Limb (tissue), 2 donors: Measurements from ENCODE around the gene ZNF319.

Source experiments
- DNase-seq, 2 donors: peaks; one replicate each; pipeline ENCODE4 v3.0.0-alpha.2; 2016; ENCODE audit errors: extremely low spot score in 2 of 2

Gene ZNF319

DNA sequence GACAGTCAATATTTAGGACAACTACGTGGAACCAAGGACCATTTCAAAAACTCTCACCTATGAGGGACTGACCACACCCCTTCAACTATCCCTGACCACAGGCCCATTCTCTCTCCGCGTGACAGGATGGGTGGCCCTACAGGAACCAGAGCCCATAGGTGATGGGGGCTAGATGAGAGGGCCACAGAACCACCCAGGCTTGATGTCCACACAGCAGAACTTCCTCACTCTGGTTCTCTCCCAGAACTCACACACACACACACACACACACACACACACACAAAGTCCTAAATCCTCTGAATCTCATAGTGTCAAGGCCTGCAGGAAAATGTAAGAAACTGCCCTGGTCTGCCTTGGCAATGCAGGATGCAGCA lies 1.5 kb downstream of the ZNF319 start:
- no peak for DNase-seq

DNA sequence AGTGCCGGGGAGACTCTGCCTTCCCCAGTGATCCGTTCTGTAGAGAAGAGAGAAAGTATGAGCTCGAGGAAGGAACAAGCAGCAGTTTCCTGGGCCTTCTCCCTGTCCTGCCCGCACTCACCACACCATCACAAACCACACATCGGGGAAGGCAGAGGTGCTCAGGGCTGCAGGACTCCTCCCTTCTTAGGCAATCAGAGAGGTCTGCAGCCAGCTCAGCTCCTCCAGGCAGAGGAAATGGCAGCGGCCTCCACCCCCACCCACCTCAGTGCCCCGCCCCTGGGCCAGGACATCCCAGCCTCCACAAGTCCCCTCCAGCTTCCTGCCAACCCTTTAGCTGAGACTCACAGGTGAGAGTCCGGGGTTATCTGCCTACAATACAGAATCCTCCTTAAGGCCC lies 2.0 kb downstream of the ZNF319 start:
- DNase-seq: no peak

DNA sequence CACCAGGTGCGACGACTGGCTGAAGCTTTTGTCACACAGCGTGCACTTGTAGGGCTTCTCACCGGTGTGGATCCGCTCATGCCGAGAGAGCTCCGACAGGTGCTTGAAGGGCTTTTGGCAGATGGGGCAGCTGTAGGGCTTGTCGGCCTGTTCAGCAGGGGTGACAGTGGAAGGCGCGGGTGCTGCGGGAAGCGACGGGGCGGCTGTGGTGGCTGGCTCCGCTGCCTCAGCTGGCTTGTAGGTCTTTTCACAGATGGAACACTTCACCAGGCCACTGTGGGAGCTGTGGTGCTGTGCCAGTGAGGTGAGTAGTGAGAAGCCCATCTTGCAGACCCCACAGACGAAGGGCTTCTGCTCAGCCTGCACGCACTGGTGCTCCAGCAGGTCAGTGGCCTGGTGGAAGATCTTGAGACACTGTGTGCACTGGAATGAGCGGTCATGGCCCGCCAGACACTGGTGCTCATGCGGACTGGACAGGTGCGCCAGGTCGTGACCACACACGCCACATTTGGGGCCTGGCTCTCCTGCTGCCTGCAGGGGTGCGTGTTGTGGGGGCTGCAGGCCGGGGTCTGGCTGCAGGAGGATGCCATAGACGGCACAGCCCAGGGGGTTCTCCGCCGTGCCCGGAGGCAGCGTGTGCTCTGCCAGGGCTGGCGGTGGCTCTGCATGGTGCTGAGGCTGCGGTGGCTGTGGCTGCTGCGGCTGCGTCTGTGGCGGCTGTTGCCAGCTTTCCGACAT lies 2.8 kb downstream of the ZNF319 start:
- no peak for DNase-seq

DNA sequence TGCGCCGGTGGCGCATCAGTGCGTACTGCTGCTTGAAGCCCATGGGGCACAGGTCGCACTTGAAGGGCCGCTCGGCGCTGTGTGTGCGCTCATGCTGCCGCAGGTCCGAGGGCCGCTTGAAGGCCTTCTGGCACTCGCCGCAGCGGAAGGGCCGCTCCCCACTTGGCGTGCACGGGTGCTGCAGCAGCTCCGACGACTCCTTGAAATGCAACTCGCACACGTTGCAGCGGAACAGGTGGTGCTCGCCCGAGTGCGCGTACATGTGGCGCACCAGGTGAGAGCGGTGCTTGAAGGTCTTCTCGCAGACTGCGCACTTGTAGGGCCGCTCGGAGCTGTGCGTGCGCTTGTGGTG lies 3.3 kb downstream of the ZNF319 start:
- DNase-seq: no peak

GRCh38 chr16:57996406-57997175 lies 3.9 kb downstream of the ZNF319 start:
- DNase-seq: no peak

DNA sequence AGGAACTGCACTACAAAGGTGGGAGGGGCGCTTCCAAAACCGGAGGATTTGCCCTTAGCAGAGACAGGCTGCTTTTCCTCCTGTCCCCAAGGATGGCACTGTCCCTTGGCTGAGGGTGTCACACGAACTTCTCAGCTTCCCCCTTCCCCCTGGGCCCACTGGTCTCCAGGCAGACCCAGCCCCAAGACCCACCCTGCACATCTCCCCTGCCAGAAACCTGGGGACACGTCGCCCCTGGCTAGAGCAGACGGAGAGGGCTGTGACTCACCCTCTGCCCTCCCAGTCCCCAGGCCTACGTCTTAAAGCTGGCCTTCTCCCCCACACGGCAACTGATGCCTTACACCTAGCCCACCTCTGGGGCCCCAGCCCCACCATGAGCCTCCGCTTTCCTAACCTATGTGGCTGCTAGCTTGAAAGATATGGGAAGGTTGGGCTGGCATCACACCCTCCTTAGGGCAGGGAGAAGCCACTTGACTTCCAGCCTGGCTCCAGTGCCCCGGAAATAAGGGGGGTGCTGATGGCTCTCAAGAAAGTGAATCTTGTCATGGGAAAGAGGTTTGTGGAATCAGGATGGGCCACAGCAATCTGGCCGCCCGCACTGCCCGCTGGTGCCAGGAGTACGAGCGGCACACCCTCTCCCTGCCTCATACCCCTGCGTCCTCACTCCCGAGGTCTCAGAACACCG lies 4.6 kb downstream of the ZNF319 start:
- DNase-seq: no peak

DNA sequence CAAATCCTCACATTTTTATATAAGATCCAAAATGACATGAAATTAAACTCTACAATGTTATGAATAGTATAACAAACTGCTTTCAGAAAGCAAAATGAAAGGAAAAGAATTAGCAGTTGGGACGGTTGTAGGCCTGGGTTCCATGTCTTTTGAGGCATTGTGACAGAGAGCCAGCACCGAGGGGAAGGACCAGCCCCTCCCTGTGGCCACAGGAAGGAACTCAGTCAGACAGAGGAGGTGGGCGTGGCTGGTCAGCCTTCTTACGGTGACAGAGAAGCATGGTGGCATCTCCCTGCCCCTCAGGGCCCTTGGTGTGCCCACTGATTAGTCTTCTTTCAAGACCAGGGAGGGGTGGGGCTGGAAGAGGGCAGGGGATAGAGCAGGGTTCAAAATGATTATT lies 5.7 kb downstream of the ZNF319 start:
- no peak for DNase-seq

DNA sequence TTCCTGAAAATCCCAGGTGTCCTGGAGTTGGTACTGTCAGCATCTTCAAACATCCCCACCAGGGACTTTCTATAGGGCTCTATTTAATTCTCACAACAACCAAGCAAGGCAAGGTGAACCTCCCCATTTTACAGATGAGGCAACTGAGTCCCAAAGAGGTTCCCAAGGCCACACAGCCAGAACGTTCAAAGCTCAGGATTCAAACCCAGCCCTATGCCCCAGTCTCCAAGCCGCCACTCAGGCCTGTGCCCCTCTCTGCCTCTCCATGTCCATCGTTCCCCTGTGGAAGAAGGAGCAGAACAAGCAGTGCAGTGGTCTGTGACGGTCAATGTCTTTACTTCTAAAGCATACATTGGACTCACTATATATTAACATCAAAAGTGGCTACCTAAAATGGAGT lies 6.1 kb downstream of the ZNF319 start:
- DNase-seq: no peak

- DNase-seq: no peak
Observed at GRCh38 chr16:57993897-57994296, 6.6 kb downstream of the ZNF319 start.

DNA sequence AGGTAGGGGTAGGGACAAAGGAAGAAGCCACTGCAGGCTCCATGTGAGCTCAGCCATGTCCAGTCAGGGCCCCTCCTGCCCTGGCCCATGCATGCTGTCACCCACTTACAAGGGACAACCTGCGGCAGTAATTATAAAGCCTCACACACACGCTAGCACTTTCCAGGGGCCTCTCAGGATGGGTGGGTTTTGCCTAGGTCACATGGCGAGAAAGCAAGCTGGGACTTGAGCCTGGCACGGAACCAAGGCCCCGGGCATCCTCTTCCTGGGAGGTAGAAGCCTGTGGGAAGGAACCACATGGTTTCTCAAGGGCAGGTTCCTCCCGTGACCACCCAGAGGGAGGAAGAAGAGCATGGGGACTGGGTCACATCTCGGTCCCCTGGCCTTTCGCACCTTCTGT lies 7.0 kb downstream of the ZNF319 start:
- no peak for DNase-seq

- no peak for DNase-seq
Observed at GRCh38 chr16:57992084-57992483, 8.4 kb downstream of the ZNF319 start.

- DNase-seq: no peak
Observed at GRCh38 chr16:57991551-57992059, 8.9 kb downstream of the ZNF319 start.

GRCh38 chr16:57988929-57989328 lies 11.5 kb downstream of the ZNF319 start:
- no peak for DNase-seq

DNA sequence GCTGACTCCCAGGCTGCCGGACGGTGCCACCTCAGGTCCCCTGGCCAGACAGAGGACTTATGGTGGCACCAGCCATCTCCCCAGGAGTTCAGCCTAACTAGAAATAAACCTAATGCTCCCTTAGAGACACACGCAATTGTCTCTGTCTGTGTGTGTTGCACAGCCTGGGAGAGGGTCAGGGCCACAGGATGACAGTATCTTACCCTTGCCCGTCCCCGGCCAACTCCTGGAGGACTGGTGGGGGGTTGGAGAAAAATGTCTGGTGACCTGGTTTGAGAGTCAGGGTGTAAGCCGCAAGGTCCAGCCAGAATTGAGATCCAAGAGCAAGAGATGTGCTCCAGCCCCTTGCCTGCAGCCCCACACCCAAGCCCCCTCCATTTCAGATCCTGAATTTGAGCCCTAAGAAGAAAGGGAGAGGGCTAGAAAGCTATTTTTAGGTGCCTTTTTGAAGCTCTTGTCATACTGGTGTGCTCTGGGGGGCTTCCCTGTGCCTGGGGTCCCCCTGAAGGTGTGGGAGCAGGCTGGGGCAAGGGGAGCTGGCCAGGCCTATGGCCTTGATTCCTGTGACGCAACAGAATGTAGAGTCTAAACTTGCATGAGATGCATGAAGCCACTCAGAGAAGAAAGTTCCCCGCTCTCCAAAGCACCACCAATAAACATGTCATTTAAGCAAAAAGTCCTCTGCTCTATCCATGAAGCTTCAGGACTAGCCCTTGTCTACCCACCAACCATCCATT lies 12.9 kb downstream of the ZNF319 start:
- no peak for DNase-seq

GRCh38 chr16:57986196-57986595 lies 14.3 kb downstream of the ZNF319 start:
- DNase-seq: no peak

DNA sequence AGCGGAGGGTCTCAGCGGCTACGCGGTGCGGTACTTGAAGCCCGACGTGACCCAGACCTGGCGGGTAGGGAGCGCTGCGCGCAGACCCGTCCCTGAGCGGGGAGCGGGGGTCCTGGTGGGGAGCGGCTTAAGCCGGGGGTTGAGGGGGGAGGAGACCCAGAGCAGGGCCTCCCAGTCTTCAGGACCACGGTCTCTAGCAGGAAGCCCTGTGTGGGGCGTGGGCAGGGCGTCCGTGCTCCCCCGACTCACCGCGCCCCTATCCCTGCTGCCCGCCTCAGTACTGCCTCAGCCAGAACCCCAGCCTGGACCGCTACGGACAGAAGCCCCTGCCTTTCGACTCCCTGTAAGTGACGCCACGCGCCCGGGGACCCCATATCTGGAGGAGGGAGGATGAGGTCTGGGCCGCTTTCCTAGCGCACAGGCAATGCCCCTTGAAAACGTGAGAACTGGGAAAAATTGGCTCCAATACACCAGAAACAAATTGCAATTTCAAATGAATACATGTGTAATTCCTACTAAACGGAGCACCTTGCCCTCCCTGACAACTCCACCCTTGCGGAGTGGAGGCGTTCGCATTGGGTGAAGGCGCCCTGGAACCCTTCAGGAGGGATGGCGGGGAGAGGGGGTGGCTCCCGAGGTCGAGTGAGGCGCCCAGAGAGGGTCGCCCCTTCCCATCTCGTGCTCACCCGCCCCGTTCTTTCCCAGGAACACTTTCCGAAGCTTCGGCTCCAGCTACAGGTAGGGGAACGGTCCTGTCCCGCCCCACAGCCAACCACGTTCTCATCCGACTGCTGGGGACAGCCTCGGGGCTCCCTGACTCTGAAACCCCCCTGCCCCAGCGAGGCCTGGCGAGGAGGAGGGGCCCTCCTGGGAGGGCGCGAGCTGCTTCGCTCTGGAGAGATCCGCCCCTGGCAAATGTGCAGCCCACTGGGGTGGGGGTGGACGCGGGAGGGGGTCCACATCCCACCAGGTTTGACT lies 15.0 kb downstream of the ZNF319 start:
- DNase-seq: no peak

- DNase-seq: peak; percentile 81 to 93
Observed at GRCh38 chr16:57984443-57985203, 15.8 kb downstream of the ZNF319 start.

DNA sequence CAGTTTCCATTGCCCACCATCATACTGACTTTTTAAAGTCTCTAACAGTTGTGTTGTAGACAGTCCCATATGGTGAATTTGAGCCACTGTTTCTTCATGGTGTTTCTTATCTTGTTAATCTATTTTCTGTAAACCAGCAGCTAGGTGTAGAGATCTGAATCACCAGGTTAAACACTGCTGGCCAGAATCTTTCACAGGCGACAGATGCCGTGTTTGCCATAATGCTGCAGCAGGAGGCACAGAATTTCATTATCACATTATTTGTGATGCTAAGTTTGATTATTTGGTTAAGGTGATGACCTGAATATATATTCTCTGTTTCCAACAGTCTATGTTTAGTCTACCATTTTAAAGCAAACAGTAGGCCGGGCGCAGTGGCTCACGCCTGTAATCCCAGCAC lies 18.1 kb downstream of the ZNF319 start:
- no peak for DNase-seq

- no peak for DNase-seq
Observed at GRCh38 chr16:57981636-57982035, 18.8 kb downstream of the ZNF319 start.
